Activated naive CD4-positive, alpha-beta T cell treated with anti-CD3 and anti-CD28 coated beads, Interleukin-2, amount 50 U/mL, for 72 hours (primary cell): Measurements from ENCODE around the gene CCDC188. TPM values are rescaled to one million over a fixed set of nuclear protein-coding genes. Genes with fewer than 3 reads are reported as not detected.

Source experiments
- ATAC-seq, 2 donors: fragments of 150-1000 bp; cut with Tn5 transposase; 2 replicates each; pipeline ENCODE4 v1.10.0; 2021; ENCODE audit warnings: mild to moderate bottlenecking in 2 of 2, moderate library complexity in 2 of 2
- DNase-seq, 2 donors: peaks; one replicate each; pipeline ENCODE4 v3.0.0; 2021 to 2022; ENCODE audit warnings: low spot score in 2 of 2
- H3K27ac Mint-ChIP-seq, 2 donors: one replicate each; pipeline ENCODE4 v1.8.0; 2022; ENCODE audit warnings: mild to moderate bottlenecking in 2 of 2, mixed read lengths in 2 of 2
- H3K36me3 Mint-ChIP-seq, 2 donors: one replicate each; pipeline ENCODE4 v1.8.0; 2022; ENCODE audit warnings: mixed read lengths in 2 of 2
- H3K9me3 Mint-ChIP-seq, 2 donors: one replicate each; pipeline ENCODE4 v1.8.0; 2022; ENCODE audit warnings: mixed read lengths in 2 of 2
- total RNA-seq, 2 donors: library from RNA; stranded (reverse); gene quantifications; one replicate each; pipeline ENCODE4 v1.2.3, GENCODE V29; 2022

CCDC188 gene
- total RNA-seq, 2 donors from 2014 or later, result not detected

- no peak overlapping the region for H3K27ac Mint-ChIP-seq
- no peak for DNase-seq
- no peaks in the 10 kb centered on the region for H3K9me3 Mint-ChIP-seq
- no peak for ATAC-seq
- H3K36me3 Mint-ChIP-seq, result no peaks in the 10 kb centered on the region
These were observed 37.1 kb upstream of the CCDC188 start for GRCh38 chr22:20187777-20188566.

GRCh38 chr22:20186871-20187546 lies 36.2 kb upstream of the CCDC188 start:
- Mint-ChIP-seq H3K9me3 (no peaks in the 10 kb centered on the region), H3K36me3 (no peaks in the 10 kb centered on the region), H3K27ac (peak overlapping the region in 1 of 2 donors; percentile 50)
- ATAC-seq, result no peak
- no peak for DNase-seq

GRCh38 chr22:20186183-20186870 lies 35.5 kb upstream of the CCDC188 start:
- DNase-seq (no peak), ATAC-seq (no peak)
- H3K9me3 Mint-ChIP-seq, result no peaks in the 10 kb centered on the region
- no peaks in the 10 kb centered on the region for H3K36me3 Mint-ChIP-seq
- no peak overlapping the region for H3K27ac Mint-ChIP-seq

GRCh38 chr22:20185750-20186149 lies 34.9 kb upstream of the CCDC188 start:
- no peaks in the 10 kb centered on the region for H3K36me3 Mint-ChIP-seq
- H3K9me3 Mint-ChIP-seq, result no peaks in the 10 kb centered on the region
- no peak for ATAC-seq

GRCh38 chr22:20184501-20185165 lies 33.8 kb upstream of the CCDC188 start:
- Mint-ChIP-seq H3K36me3 (no peaks in the 10 kb centered on the region), H3K9me3 (no peaks in the 10 kb centered on the region), H3K27ac (no peak overlapping the region)
- DNase-seq (no peak), ATAC-seq (no peak)

More at GRCh38 chr22:20185750-20186149, 34.9 kb upstream of the CCDC188 start:
- H3K27ac Mint-ChIP-seq, result no peak overlapping the region
- no peak for DNase-seq

GRCh38 chr22:20183823-20184222 lies 33.0 kb upstream of the CCDC188 start:
- H3K9me3 Mint-ChIP-seq, result no peaks in the 10 kb centered on the region
- no peaks in the 10 kb centered on the region for H3K36me3 Mint-ChIP-seq
- no peak for ATAC-seq
- no peak overlapping the region for H3K27ac Mint-ChIP-seq
- no peak for DNase-seq

GRCh38 chr22:20183101-20183500 lies 32.2 kb upstream of the CCDC188 start:
- H3K9me3 Mint-ChIP-seq, result no peaks in the 10 kb centered on the region

GRCh38 chr22:20182365-20182764 lies 31.5 kb upstream of the CCDC188 start:
- DNase-seq (no peak), ATAC-seq (no peak)
- Mint-ChIP-seq H3K9me3 (no peaks in the 10 kb centered on the region), H3K27ac (no peak overlapping the region), H3K36me3 (no peaks in the 10 kb centered on the region)

More at GRCh38 chr22:20183101-20183500, 32.2 kb upstream of the CCDC188 start:
- DNase-seq, result no peak
- peak overlapping the region in 1 of 2 donors; percentile 50 for H3K27ac Mint-ChIP-seq
- H3K36me3 Mint-ChIP-seq, result no peaks in the 10 kb centered on the region
- no peak for ATAC-seq

GRCh38 chr22:20181884-20182236 lies 31.0 kb upstream of the CCDC188 start:
- no peak overlapping the region for H3K27ac Mint-ChIP-seq
- ATAC-seq (no peak), DNase-seq (no peak)
- no peaks in the 10 kb centered on the region for H3K9me3 Mint-ChIP-seq
- H3K36me3 Mint-ChIP-seq, result no peaks in the 10 kb centered on the region

- ATAC-seq (no peak), DNase-seq (no peak)
- no peaks in the 10 kb centered on the region for H3K9me3 Mint-ChIP-seq
- no peaks in the 10 kb centered on the region for H3K36me3 Mint-ChIP-seq
- no peak overlapping the region for H3K27ac Mint-ChIP-seq
These were observed 30.5 kb upstream of the CCDC188 start for GRCh38 chr22:20181194-20181883.

GRCh38 chr22:20180640-20181039 lies 29.8 kb upstream of the CCDC188 start:
- H3K9me3 Mint-ChIP-seq, result no peaks in the 10 kb centered on the region
- ATAC-seq (no peak), DNase-seq (no peak)
- no peaks in the 10 kb centered on the region for H3K36me3 Mint-ChIP-seq
- H3K27ac Mint-ChIP-seq, result no peak overlapping the region

- ATAC-seq, result peak; percentile 20 to 26
- Mint-ChIP-seq H3K9me3 (no peaks in the 10 kb centered on the region), H3K27ac (no peak overlapping the region), H3K36me3 (no peaks in the 10 kb centered on the region)
- DNase-seq, result no peak
These were observed 29.4 kb upstream of the CCDC188 start for GRCh38 chr22:20180245-20180630.

GRCh38 chr22:20179455-20180244 lies 28.8 kb upstream of the CCDC188 start:
- no peak for DNase-seq
- H3K27ac Mint-ChIP-seq, result no peak overlapping the region
- no peaks in the 10 kb centered on the region for H3K9me3 Mint-ChIP-seq
- no peak for ATAC-seq
- no peaks in the 10 kb centered on the region for H3K36me3 Mint-ChIP-seq

- ATAC-seq (no peak), DNase-seq (no peak)
- H3K9me3 Mint-ChIP-seq, result no peaks in the 10 kb centered on the region
- no peaks in the 10 kb centered on the region for H3K36me3 Mint-ChIP-seq
- H3K27ac Mint-ChIP-seq, result no peak overlapping the region
These were observed 28.0 kb upstream of the CCDC188 start for GRCh38 chr22:20178915-20179227.

GRCh38 chr22:20178075-20178914 lies 27.4 kb upstream of the CCDC188 start:
- no peak for ATAC-seq
- Mint-ChIP-seq H3K27ac (no peak overlapping the region), H3K9me3 (no peaks in the 10 kb centered on the region), H3K36me3 (no peaks in the 10 kb centered on the region)
- DNase-seq, result no peak
